MM.1S (cell line): ENCODE data around the gene SNX9.

Experiments used
- EZH2 ChIP-seq: fragments of 300-600 bp; sonication (generic); optimal IDR thresholded peaks from 2 replicates; pipeline ENCODE3; 2017; ENCODE audit warnings: low read depth, mild to moderate bottlenecking, antibody characterized with exemption, low read length, mixed read lengths
- TF ChIP-seq, protein P1 (sequence below): fragments of 300-600 bp; sonication (generic); IDR thresholded peaks from 2 replicates; pipeline ENCODE4 v1.5.1; 2016; ENCODE audit warnings: antibody characterized with exemption, low read length, mixed read lengths

DNA sequence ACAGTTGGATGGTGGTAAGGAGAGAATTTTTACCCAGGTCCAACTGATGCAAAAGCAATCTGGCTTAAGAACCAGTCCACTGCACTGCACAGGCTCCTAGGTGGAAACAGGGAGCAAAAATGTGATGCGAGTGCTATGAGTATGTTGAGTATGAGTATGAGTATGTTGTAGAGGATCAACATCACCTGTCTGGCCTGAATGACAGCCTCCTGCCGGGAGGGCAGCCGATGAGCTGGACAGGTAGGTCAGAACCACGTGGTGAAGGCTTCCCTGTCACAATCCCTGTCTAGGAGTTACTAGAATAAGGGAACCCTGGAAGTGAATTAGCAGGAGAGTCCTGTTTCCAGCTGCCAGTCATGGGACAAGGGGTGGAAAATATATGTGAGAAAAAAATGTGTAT is 44.3 kb upstream of the SNX9 start:
- TF ChIP-seq EZH2, result no peak
- TF ChIP-seq, protein P1, sequence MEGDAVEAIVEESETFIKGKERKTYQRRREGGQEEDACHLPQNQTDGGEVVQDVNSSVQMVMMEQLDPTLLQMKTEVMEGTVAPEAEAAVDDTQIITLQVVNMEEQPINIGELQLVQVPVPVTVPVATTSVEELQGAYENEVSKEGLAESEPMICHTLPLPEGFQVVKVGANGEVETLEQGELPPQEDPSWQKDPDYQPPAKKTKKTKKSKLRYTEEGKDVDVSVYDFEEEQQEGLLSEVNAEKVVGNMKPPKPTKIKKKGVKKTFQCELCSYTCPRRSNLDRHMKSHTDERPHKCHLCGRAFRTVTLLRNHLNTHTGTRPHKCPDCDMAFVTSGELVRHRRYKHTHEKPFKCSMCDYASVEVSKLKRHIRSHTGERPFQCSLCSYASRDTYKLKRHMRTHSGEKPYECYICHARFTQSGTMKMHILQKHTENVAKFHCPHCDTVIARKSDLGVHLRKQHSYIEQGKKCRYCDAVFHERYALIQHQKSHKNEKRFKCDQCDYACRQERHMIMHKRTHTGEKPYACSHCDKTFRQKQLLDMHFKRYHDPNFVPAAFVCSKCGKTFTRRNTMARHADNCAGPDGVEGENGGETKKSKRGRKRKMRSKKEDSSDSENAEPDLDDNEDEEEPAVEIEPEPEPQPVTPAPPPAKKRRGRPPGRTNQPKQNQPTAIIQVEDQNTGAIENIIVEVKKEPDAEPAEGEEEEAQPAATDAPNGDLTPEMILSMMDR, result no peak
